ENCODE results near the gene PIAS1. TPM values are rescaled to one million over a fixed set of nuclear protein-coding genes. Genes with fewer than 3 reads are reported as not detected.

PIAS1 gene
- total and polyA plus RNA-seq, 2 donors: 26.2 to 29.1 TPM

DNA sequence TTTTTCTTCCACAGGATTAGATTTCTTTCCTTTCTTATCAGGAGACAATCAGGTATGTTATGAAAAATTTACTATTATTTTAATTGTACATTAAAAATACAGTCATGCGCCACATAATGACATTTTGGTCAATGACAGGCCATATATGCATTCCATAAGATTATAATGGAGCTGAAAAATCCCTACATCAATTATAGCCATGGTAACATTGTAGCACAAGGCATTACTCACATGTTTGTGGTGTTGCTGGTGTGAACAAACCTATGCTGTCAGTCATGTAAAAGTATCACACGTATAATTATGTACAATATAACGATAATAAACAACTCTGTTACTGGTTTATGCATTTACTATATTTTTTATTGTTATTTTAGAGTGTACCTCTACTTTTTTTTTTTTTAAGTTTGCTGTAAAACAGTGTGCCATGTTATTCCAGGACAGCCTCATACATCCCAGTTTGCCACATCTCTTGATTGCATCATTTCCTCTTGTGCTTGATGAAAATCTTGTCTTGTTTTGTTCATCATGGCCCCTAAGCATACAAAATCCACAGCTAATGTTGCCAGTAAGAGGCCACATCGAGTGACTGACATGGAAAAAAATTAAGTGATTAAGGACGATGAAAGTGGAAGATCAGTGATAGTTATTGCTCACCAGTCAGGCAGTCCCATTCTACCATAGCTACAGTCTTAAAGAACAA is 129.7 kb downstream of the PIAS1 start:
- Histone ChIP-seq H3K36me3 (ENCODE audit: control insufficient read depth in 2 of 2, insufficient read depth in 2 of 2, low read length in 1 of 2) (peaks cover 45 to 74% of the 10 kb centered on the region in 2 donors), H3K27me3 (ENCODE audit: control insufficient read depth in 2 of 2, insufficient read depth in 1 of 2, low read length in 1 of 2) (no peaks in the 10 kb centered on the region), H3K27ac (ENCODE audit: low read depth in 1 of 2, low read length in 1 of 2) (no peak overlapping the region), H3K9me3 (ENCODE audit: control insufficient read depth in 2 of 2, insufficient read depth in 1 of 2, low read length in 1 of 2) (no peaks in the 10 kb centered on the region), H3K4me1 (ENCODE audit: control insufficient read depth in 2 of 2, insufficient read depth in 2 of 2, low read length in 2 of 2) (peaks cover 0 to 2% of the 10 kb centered on the region in 2 donors), H3K4me3 (ENCODE audit: low read length in 2 of 2) (no peak overlapping the region)
- DNase-seq (ENCODE audit: low read depth in 6 of 9, low spot score in 9 of 9): no peak
- WGBS: 96% methylated on average over 5 of the region's 5 CpGs

GRCh38 chr15:68184616-68185480 is 130.7 kb downstream of the PIAS1 start:
- Histone ChIP-seq H3K27me3 (ENCODE audit: control insufficient read depth in 2 of 2, insufficient read depth in 1 of 2, low read length in 1 of 2) (no peaks in the 10 kb centered on the region), H3K4me3 (ENCODE audit: low read length in 2 of 2) (no peak overlapping the region), H3K36me3 (ENCODE audit: control insufficient read depth in 2 of 2, insufficient read depth in 2 of 2, low read length in 1 of 2) (peaks cover 45 to 72% of the 10 kb centered on the region in 2 donors), H3K27ac (ENCODE audit: low read depth in 1 of 2, low read length in 1 of 2) (no peak overlapping the region), H3K4me1 (ENCODE audit: control insufficient read depth in 2 of 2, insufficient read depth in 2 of 2, low read length in 2 of 2) (peaks cover 0 to 2% of the 10 kb centered on the region in 2 donors), H3K9me3 (ENCODE audit: control insufficient read depth in 2 of 2, insufficient read depth in 1 of 2, low read length in 1 of 2) (no peaks in the 10 kb centered on the region)
- DNase-seq (ENCODE audit: low read depth in 6 of 9, low spot score in 9 of 9): no peak
- WGBS: 98% methylated on average over 5 of the region's 5 CpGs

DNA sequence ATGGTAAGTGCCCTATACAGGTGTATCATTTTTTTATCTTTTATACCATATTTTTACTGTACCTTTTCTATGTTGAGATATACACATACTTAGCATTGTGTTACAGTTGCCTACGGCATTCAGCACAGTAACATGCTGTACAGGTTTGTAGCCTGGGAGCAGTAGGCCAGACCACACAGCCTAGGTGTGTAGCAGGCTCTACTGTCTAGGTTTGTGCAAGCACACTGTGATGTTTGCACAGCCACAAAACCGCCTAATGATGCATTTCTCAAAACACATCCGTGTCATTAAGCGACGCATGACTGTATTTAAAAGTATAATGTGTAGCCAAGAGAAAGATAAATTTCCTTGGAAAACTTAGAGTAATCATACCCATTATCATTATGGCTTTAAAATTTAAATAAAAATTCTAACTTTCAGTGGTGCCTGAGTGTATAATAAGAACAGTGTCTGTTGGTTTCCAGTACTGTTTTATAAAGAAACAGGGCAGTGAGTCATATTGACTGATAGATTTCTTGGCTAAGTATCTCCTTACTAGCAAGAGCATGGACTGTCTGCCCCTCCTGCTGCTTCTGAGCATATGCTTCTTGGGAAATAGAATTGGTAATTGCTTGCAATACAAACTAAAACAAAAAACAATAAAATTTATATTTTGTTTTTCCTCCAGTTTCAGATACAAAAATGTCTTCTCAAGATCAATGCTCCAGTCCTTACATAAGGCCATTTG is 132.7 kb downstream of the PIAS1 start:
- no peak for DNase-seq (ENCODE audit: low read depth in 6 of 9, low spot score in 9 of 9)
- H3K9me3 ChIP-seq (ENCODE audit: control insufficient read depth in 2 of 2, insufficient read depth in 1 of 2, low read length in 1 of 2): no peaks in the 10 kb centered on the region
- peaks cover 0 to 2% of the 10 kb centered on the region in 2 donors for H3K4me1 ChIP-seq (ENCODE audit: control insufficient read depth in 2 of 2, insufficient read depth in 2 of 2, low read length in 2 of 2)
- H3K36me3 ChIP-seq (ENCODE audit: control insufficient read depth in 2 of 2, insufficient read depth in 2 of 2, low read length in 1 of 2): peaks cover 37 to 70% of the 10 kb centered on the region in 2 donors
- H3K27ac ChIP-seq (ENCODE audit: low read depth in 1 of 2, low read length in 1 of 2): peak overlapping the region in 1 of 2 donors; percentile 56
- no peak overlapping the region for H3K4me3 ChIP-seq (ENCODE audit: low read length in 2 of 2)
- 92% methylated on average over 5 of the region's 5 CpGs for WGBS
- no peaks in the 10 kb centered on the region for H3K27me3 ChIP-seq (ENCODE audit: control insufficient read depth in 2 of 2, insufficient read depth in 1 of 2, low read length in 1 of 2)

GRCh38 chr15:68187559-68187958 is 133.4 kb downstream of the PIAS1 start:
- H3K36me3 ChIP-seq (ENCODE audit: control insufficient read depth in 2 of 2, insufficient read depth in 2 of 2, low read length in 1 of 2): peaks cover 40 to 73% of the 10 kb centered on the region in 2 donors
- no peaks in the 10 kb centered on the region for H3K9me3 ChIP-seq (ENCODE audit: control insufficient read depth in 2 of 2, insufficient read depth in 1 of 2, low read length in 1 of 2)
- 93% methylated on average over 9 of the region's 9 CpGs for WGBS
- no peak for DNase-seq (ENCODE audit: low read depth in 6 of 9, low spot score in 9 of 9)
- peaks cover 0 to 2% of the 10 kb centered on the region in 2 donors for H3K4me1 ChIP-seq (ENCODE audit: control insufficient read depth in 2 of 2, insufficient read depth in 2 of 2, low read length in 2 of 2)
- H3K27me3 ChIP-seq (ENCODE audit: control insufficient read depth in 2 of 2, insufficient read depth in 1 of 2, low read length in 1 of 2): no peaks in the 10 kb centered on the region
- peak overlapping the region in 1 of 2 donors; percentile 46 for H3K27ac ChIP-seq (ENCODE audit: low read depth in 1 of 2, low read length in 1 of 2)
- no peak overlapping the region for H3K4me3 ChIP-seq (ENCODE audit: low read length in 2 of 2)

GRCh38 chr15:68188647-68189046 is 134.5 kb downstream of the PIAS1 start:
- WGBS: 94% methylated on average over 2 of the region's 2 CpGs
- Histone ChIP-seq H3K36me3 (ENCODE audit: control insufficient read depth in 2 of 2, insufficient read depth in 2 of 2, low read length in 1 of 2) (peaks cover 40 to 73% of the 10 kb centered on the region in 2 donors), H3K4me3 (ENCODE audit: low read length in 2 of 2) (no peak overlapping the region), H3K27ac (ENCODE audit: low read depth in 1 of 2, low read length in 1 of 2) (no peak overlapping the region), H3K9me3 (ENCODE audit: control insufficient read depth in 2 of 2, insufficient read depth in 1 of 2, low read length in 1 of 2) (no peaks in the 10 kb centered on the region), H3K4me1 (ENCODE audit: control insufficient read depth in 2 of 2, insufficient read depth in 2 of 2, low read length in 2 of 2) (peaks cover 0 to 2% of the 10 kb centered on the region in 2 donors), H3K27me3 (ENCODE audit: control insufficient read depth in 2 of 2, insufficient read depth in 1 of 2, low read length in 1 of 2) (no peaks in the 10 kb centered on the region)
- no peak for DNase-seq (ENCODE audit: low read depth in 6 of 9, low spot score in 9 of 9)

DNA sequence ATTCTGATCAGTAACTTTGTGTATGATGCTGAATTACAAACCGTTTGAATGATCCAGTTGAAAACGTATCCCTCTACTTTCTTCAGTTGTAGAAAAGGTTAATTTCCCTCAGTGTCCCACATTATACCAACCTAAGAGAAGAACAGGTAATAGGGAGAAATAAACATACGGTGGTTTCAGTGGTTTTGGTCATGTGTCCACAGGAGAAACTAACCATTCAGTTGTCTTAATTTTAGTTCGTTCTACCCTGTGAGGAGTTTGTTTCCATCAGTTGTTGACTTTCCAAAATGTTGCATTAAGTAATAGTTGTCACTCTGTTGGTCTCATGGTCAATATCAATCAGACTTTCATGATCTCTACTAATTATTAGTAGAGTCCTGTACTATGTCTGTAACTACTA is 135.9 kb downstream of the PIAS1 start:
- Histone ChIP-seq H3K36me3 (ENCODE audit: control insufficient read depth in 2 of 2, insufficient read depth in 2 of 2, low read length in 1 of 2) (peaks cover 32 to 66% of the 10 kb centered on the region in 2 donors), H3K27me3 (ENCODE audit: control insufficient read depth in 2 of 2, insufficient read depth in 1 of 2, low read length in 1 of 2) (no peaks in the 10 kb centered on the region), H3K4me3 (ENCODE audit: low read length in 2 of 2) (no peak overlapping the region), H3K27ac (ENCODE audit: low read depth in 1 of 2, low read length in 1 of 2) (no peak overlapping the region), H3K9me3 (ENCODE audit: control insufficient read depth in 2 of 2, insufficient read depth in 1 of 2, low read length in 1 of 2) (no peaks in the 10 kb centered on the region), H3K4me1 (ENCODE audit: control insufficient read depth in 2 of 2, insufficient read depth in 2 of 2, low read length in 2 of 2) (peaks cover 0 to 2% of the 10 kb centered on the region in 2 donors)
- no peak for DNase-seq (ENCODE audit: low read depth in 6 of 9, low spot score in 9 of 9)
- 97% methylated on average over 4 of the region's 4 CpGs for WGBS

- H3K27ac ChIP-seq (ENCODE audit: low read depth in 1 of 2, low read length in 1 of 2): no peak overlapping the region
- 92% methylated on average over 3 of the region's 3 CpGs for WGBS
- no peaks in the 10 kb centered on the region for H3K9me3 ChIP-seq (ENCODE audit: control insufficient read depth in 2 of 2, insufficient read depth in 1 of 2, low read length in 1 of 2)
- no peak overlapping the region for H3K4me3 ChIP-seq (ENCODE audit: low read length in 2 of 2)
- H3K36me3 ChIP-seq (ENCODE audit: control insufficient read depth in 2 of 2, insufficient read depth in 2 of 2, low read length in 1 of 2): peaks cover 24 to 71% of the 10 kb centered on the region in 2 donors
- no peak for DNase-seq (ENCODE audit: low read depth in 6 of 9, low spot score in 9 of 9)
- peaks cover 0 to 2% of the 10 kb centered on the region in 2 donors for H3K4me1 ChIP-seq (ENCODE audit: control insufficient read depth in 2 of 2, insufficient read depth in 2 of 2, low read length in 2 of 2)
- no peaks in the 10 kb centered on the region for H3K27me3 ChIP-seq (ENCODE audit: control insufficient read depth in 2 of 2, insufficient read depth in 1 of 2, low read length in 1 of 2)
Observed at GRCh38 chr15:68191555-68191954, 137.4 kb downstream of the PIAS1 start.

DNA sequence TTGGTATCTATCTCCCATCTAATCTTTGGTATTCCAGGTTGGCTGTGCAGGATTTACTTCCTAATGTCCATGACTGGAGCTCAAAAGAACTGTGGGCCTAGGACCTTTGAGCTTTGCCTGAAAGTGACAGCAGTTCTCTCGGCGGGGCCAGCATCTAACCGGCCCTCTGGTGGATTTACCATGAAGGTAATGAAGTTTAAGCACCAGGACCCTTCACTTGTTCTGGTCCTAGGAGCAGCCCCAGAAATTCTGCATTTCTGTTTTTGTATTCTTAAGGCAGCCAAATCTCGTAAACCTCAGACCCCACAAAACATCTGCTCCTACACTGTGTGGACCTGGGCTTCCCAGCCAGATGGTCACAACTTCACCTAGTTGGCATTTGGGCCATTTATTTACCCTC is 138.0 kb downstream of the PIAS1 start:
- no peak overlapping the region for H3K4me3 ChIP-seq (ENCODE audit: low read length in 2 of 2)
- WGBS: 100% methylated on average over 4 of the region's 4 CpGs
- peaks cover 21 to 67% of the 10 kb centered on the region in 2 donors for H3K36me3 ChIP-seq (ENCODE audit: control insufficient read depth in 2 of 2, insufficient read depth in 2 of 2, low read length in 1 of 2)

More for the DNA sequence above, 138.0 kb downstream of the PIAS1 start:
- no peaks in the 10 kb centered on the region for H3K27me3 ChIP-seq (ENCODE audit: control insufficient read depth in 2 of 2, insufficient read depth in 1 of 2, low read length in 1 of 2)
- no peak for DNase-seq (ENCODE audit: low read depth in 6 of 9, low spot score in 9 of 9)
- no peaks in the 10 kb centered on the region for H3K9me3 ChIP-seq (ENCODE audit: control insufficient read depth in 2 of 2, insufficient read depth in 1 of 2, low read length in 1 of 2)
- peaks cover 0 to 2% of the 10 kb centered on the region in 2 donors for H3K4me1 ChIP-seq (ENCODE audit: control insufficient read depth in 2 of 2, insufficient read depth in 2 of 2, low read length in 2 of 2)
- H3K27ac ChIP-seq (ENCODE audit: low read depth in 1 of 2, low read length in 1 of 2): no peak overlapping the region

All from thymus (tissue), 11 donors.